Measurements from ENCODE around the gene MYLK3.
"Not testable (repeated sequence)": the region's sequence is repeated elsewhere in the genome, so short reads cannot be mapped to it uniquely, and the experiment has no call there.

MYLK3 gene

GRCh38 chr16:46747777-46748651 is at the start of gene MYLK3:
TSS of gene MYLK3 (minus strand) at chr16:46748344. CDS start at chr16:46748193, 151 bp downstream.
- DNase-seq (ENCODE audit: low read depth): no peak

GRCh38 chr16:46797501-46797900 is 49.4 kb upstream of the MYLK3 start:
- no peak for DNase-seq (ENCODE audit: low read depth)

- DNase-seq (ENCODE audit: low read depth): no peak
Measured at GRCh38 chr16:46796764-46797269, 48.7 kb upstream of the MYLK3 start.

GRCh38 chr16:46793841-46794240 is 45.7 kb upstream of the MYLK3 start:
- DNase-seq (ENCODE audit: low read depth): no peak

- no peak for DNase-seq (ENCODE audit: low read depth)
Measured at GRCh38 chr16:46790599-46791270, 42.6 kb upstream of the MYLK3 start.

- DNase-seq (ENCODE audit: low read depth): peak; percentile 4
Measured at GRCh38 chr16:46789499-46790414, 41.6 kb upstream of the MYLK3 start.

- no peak for DNase-seq (ENCODE audit: low read depth)
Measured at GRCh38 chr16:46788891-46789474, 40.8 kb upstream of the MYLK3 start.

- DNase-seq (ENCODE audit: low read depth): no peak
Measured at GRCh38 chr16:46787909-46788308, 39.8 kb upstream of the MYLK3 start.

- DNase-seq (ENCODE audit: low read depth): no peak
Measured at GRCh38 chr16:46785076-46785845, 37.1 kb upstream of the MYLK3 start.

- not testable (repeated sequence) for DNase-seq (ENCODE audit: low read depth)
Measured at GRCh38 chr16:46784569-46784968, 36.4 kb upstream of the MYLK3 start.

GRCh38 chr16:46783800-46784199 is 35.7 kb upstream of the MYLK3 start:
- no peak for DNase-seq (ENCODE audit: low read depth)

GRCh38 chr16:46782320-46782719 is 34.2 kb upstream of the MYLK3 start:
- no peak for DNase-seq (ENCODE audit: low read depth)

- no peak for DNase-seq (ENCODE audit: low read depth)
Measured at GRCh38 chr16:46777804-46778203, 29.7 kb upstream of the MYLK3 start.

- no peak for DNase-seq (ENCODE audit: low read depth)
Measured at GRCh38 chr16:46775214-46775613, 27.1 kb upstream of the MYLK3 start.

- no peak for DNase-seq (ENCODE audit: low read depth)
Measured at GRCh38 chr16:46774743-46775177, 26.6 kb upstream of the MYLK3 start.

- no peak for DNase-seq (ENCODE audit: low read depth)
Measured at GRCh38 chr16:46772463-46772862, 24.3 kb upstream of the MYLK3 start.

GRCh38 chr16:46768809-46769208 is 20.7 kb upstream of the MYLK3 start:
- no peak for DNase-seq (ENCODE audit: low read depth)

GRCh38 chr16:46765050-46765449 is 16.9 kb upstream of the MYLK3 start:
- no peak for DNase-seq (ENCODE audit: low read depth)

- DNase-seq (ENCODE audit: low read depth): no peak
Measured at GRCh38 chr16:46763147-46763546, 15.0 kb upstream of the MYLK3 start.

GRCh38 chr16:46762583-46762982 is 14.4 kb upstream of the MYLK3 start:
- DNase-seq (ENCODE audit: low read depth): no peak

GRCh38 chr16:46759309-46759708 is 11.2 kb upstream of the MYLK3 start:
- no peak for DNase-seq (ENCODE audit: low read depth)

Data from CMK (cell line).